ENCODE measurements around the gene POC1B. TPM values are rescaled to one million over a fixed set of nuclear protein-coding genes. Genes with fewer than 3 reads are reported as not detected.

The POC1B gene
- total RNA-seq, 1 experiment from 2014 or later = 13.0 TPM

GRCh38 chr12:89476904-89477595 is 48.8 kb downstream of the POC1B start:
- DNase-seq (ENCODE audit: low read depth, low spot score) = no peak
- in situ Hi-C loops (cut with HindIII; ENCODE audit: low pct_unique_long_range_greater_than_20kb, low sequenced_read_pairs) = no loop called here

GRCh38 chr12:89476232-89476631 is 49.6 kb downstream of the POC1B start:
- in situ Hi-C loops (cut with HindIII; ENCODE audit: low pct_unique_long_range_greater_than_20kb, low sequenced_read_pairs) = no loop called here
- no peak for DNase-seq (ENCODE audit: low read depth, low spot score)

GRCh38 chr12:89475203-89475990 is 50.5 kb downstream of the POC1B start:
- in situ Hi-C loops (cut with HindIII; ENCODE audit: low pct_unique_long_range_greater_than_20kb, low sequenced_read_pairs) = no loop called here
- no peak for DNase-seq (ENCODE audit: low read depth, low spot score)

- in situ Hi-C loops (cut with HindIII; ENCODE audit: low pct_unique_long_range_greater_than_20kb, low sequenced_read_pairs) = loop anchor here (25.0 kb wide), 1 partner anchor 412 kb away; no protein-coding TSS in a partner anchor
- DNase-seq (ENCODE audit: low read depth, low spot score) = peak; percentile 26
Measured at GRCh38 chr12:89474615-89475014, 51.2 kb downstream of the POC1B start.

- in situ Hi-C loops (cut with HindIII; ENCODE audit: low pct_unique_long_range_greater_than_20kb, low sequenced_read_pairs) = loop anchor here (25.0 kb wide), 1 partner anchor 410 kb away; no protein-coding TSS in a partner anchor
- DNase-seq (ENCODE audit: low read depth, low spot score) = no peak
Measured at GRCh38 chr12:89472508-89472907, 53.3 kb downstream of the POC1B start.

GRCh38 chr12:89470741-89471509 is 54.9 kb downstream of the POC1B start:
- in situ Hi-C loops (cut with HindIII; ENCODE audit: low pct_unique_long_range_greater_than_20kb, low sequenced_read_pairs) = loop anchor here (25.0 kb wide), 1 partner anchor 409 kb away; no protein-coding TSS in a partner anchor
- peak; percentile 79 for DNase-seq (ENCODE audit: low read depth, low spot score)

GRCh38 chr12:89469361-89469760 is 56.5 kb downstream of the POC1B start:
- DNase-seq (ENCODE audit: low read depth, low spot score) = no peak
- in situ Hi-C loops (cut with HindIII; ENCODE audit: low pct_unique_long_range_greater_than_20kb, low sequenced_read_pairs) = loop anchor here (25.0 kb wide), 1 partner anchor 407 kb away; no protein-coding TSS in a partner anchor

- DNase-seq (ENCODE audit: low read depth, low spot score) = no peak
- in situ Hi-C loops (cut with HindIII; ENCODE audit: low pct_unique_long_range_greater_than_20kb, low sequenced_read_pairs) = loop anchor here (25.0 kb wide), 1 partner anchor 406 kb away; no protein-coding TSS in a partner anchor
Measured at GRCh38 chr12:89468648-89469326, 57.1 kb downstream of the POC1B start.

GRCh38 chr12:89468017-89468416 is 57.8 kb downstream of the POC1B start:
- DNase-seq (ENCODE audit: low read depth, low spot score) = no peak
- in situ Hi-C loops (cut with HindIII; ENCODE audit: low pct_unique_long_range_greater_than_20kb, low sequenced_read_pairs) = loop anchor here (25.0 kb wide), 1 partner anchor 406 kb away; no protein-coding TSS in a partner anchor

- in situ Hi-C loops (cut with HindIII; ENCODE audit: low pct_unique_long_range_greater_than_20kb, low sequenced_read_pairs) = loop anchor here (25.0 kb wide), 1 partner anchor 403 kb away; no protein-coding TSS in a partner anchor
- DNase-seq (ENCODE audit: low read depth, low spot score) = peak; percentile 27
Measured at GRCh38 chr12:89464974-89465592, 60.8 kb downstream of the POC1B start.

GRCh38 chr12:89461649-89462612 is 63.9 kb downstream of the POC1B start:
- in situ Hi-C loops (cut with HindIII; ENCODE audit: low pct_unique_long_range_greater_than_20kb, low sequenced_read_pairs) = loop anchor here (25.0 kb wide), 1 partner anchor 400 kb away; no protein-coding TSS in a partner anchor
- peak; percentile 87 for DNase-seq (ENCODE audit: low read depth, low spot score)

- in situ Hi-C loops (cut with HindIII; ENCODE audit: low pct_unique_long_range_greater_than_20kb, low sequenced_read_pairs) = loop anchor here (25.0 kb wide), 1 partner anchor 399 kb away; no protein-coding TSS in a partner anchor
- peak; percentile 64 for DNase-seq (ENCODE audit: low read depth, low spot score)
Measured at GRCh38 chr12:89461190-89461589, 64.7 kb downstream of the POC1B start.

- in situ Hi-C loops (cut with HindIII; ENCODE audit: low pct_unique_long_range_greater_than_20kb, low sequenced_read_pairs) = loop anchor here (25.0 kb wide), 1 partner anchor 397 kb away; no protein-coding TSS in a partner anchor
- peak; percentile 38 for DNase-seq (ENCODE audit: low read depth, low spot score)
Measured at GRCh38 chr12:89459279-89459678, 66.6 kb downstream of the POC1B start.

- no peak for DNase-seq (ENCODE audit: low read depth, low spot score)
- in situ Hi-C loops (cut with HindIII; ENCODE audit: low pct_unique_long_range_greater_than_20kb, low sequenced_read_pairs) = loop anchor here (25.0 kb wide), 1 partner anchor 394 kb away; no protein-coding TSS in a partner anchor
Measured at GRCh38 chr12:89456565-89456964, 69.3 kb downstream of the POC1B start.

GRCh38 chr12:89454080-89454848 is 71.6 kb downstream of the POC1B start:
- DNase-seq (ENCODE audit: low read depth, low spot score) = no peak
- in situ Hi-C loops (cut with HindIII; ENCODE audit: low pct_unique_long_range_greater_than_20kb, low sequenced_read_pairs) = loop anchor here (25.0 kb wide), 1 partner anchor 392 kb away; no protein-coding TSS in a partner anchor
